CD1c-positive myeloid dendritic cell (primary cell): Measurements from ENCODE around the gene SCUBE1.
"Not testable (repeated sequence)": the region's sequence is repeated elsewhere in the genome, so short reads cannot be mapped to it uniquely, and the experiment has no call there.

Experiments
- DNase-seq: peaks from one replicate; pipeline ENCODE4 v3.0.0-alpha.2; 2016; ENCODE audit errors: extremely low spot score

SCUBE1 gene

DNA sequence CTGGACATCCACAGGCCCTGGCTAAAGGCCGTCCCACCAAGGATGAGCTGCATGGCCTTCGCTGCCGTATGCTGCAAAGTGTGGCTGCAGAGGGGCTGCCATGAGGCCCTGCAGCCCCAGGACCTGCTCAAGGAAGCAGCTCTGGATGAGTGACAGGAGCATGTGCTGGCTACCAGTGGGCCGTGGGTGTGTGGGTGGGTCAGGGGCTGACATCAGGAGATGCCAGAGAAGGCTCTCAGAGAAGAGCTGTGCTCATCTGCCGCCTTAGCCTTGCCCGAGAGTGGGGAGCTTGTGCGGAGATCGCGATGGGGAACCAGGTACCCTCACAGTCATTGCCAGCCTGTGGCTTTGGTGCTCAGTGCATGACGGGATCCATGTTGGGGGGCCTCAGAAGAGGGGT, 41.3 kb downstream of the SCUBE1 start:
- DNase-seq, result no peak

DNA sequence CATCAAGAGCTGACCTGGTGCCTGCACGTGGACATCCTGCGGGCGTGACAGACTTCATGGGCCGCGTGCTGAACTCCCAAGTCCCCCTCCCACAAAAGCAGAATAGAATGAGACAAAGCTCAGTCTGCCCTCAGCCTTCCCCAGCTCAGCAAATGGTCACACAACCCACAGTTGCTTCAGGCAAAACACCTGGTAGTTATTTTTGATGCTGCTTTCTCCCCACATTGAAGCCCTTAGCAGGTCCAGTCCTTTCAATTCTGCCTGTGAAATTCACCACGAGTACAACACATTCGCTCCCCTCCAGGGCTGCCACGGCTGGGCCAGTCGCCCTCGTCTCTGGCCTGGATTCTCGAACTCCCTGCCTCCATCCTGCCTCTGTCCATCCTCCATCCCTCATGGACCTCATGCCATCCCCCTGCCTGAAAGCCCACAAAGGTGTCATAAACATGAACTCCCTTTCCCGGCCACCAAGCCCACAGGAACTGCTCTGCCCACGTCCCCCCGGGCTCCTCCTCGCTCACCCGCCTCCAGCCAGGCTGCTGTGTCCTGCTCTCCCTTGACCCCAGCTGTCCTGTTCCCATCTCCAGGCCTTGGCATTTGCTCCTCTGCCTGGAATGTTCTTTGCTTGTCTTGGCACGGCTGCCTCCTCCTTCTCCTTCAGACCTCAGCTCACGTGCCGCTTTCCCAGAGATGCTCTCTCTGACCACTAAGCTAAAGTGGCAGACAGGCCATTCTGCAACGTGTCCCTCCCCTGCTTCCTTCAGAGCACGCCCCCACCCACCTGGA, 42.1 kb downstream of the SCUBE1 start:
- no peak for DNase-seq

DNA sequence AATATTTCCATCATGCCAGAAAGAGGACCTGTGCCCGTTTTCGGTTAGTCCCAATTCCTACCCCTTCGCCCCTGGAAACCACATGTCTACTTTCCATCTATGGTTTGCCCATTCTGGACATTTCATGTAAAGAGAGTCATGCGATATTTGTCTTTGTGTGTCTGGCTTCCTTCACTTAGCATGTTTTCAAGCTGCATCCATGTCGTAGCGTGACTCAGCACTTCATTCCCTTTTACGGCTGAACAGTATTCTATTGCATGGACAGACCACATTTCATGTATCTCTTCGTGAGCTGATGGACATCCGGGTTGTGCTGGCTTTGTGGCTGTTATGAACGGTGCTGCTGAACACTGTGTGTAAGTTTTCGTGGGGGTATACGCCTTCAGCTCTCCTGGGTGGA, 43.4 kb downstream of the SCUBE1 start:
- no peak for DNase-seq

DNA sequence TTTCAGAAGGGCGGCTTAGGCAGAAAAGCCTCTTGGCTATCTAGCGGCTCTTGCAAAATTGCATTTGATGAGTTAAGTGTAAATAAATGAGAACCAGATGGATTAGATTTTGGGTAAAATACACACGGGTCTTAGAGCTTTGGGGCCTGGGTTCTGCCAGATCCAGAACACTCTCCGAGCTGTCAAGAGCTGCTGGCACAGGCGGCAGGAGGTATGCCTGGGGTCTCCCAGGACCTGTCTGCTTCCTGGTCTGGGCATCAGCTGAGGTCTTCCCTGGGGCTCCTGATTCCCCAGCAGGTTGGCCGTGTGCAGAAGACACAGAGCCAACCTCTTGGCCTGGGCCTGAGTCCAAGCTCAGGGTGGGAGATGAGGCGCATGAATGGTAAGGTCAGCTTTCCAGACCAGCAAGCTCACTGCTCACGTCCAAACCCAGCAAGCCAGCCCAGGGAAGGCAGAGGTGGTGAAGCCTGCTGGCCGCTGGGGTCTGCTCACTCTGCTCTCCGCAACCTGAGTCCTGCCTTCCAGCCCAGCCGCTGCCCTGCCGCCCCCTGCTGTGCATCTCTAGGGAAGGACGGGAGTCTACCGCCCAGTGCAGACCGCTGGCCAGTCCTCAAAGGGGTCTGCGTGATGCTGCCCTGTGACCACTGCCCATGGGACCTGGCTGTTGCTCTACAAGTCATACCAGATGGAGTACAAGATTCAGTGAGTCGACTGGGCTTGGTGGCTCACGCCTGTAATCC, 44.9 kb downstream of the SCUBE1 start:
- no peak for DNase-seq

DNA sequence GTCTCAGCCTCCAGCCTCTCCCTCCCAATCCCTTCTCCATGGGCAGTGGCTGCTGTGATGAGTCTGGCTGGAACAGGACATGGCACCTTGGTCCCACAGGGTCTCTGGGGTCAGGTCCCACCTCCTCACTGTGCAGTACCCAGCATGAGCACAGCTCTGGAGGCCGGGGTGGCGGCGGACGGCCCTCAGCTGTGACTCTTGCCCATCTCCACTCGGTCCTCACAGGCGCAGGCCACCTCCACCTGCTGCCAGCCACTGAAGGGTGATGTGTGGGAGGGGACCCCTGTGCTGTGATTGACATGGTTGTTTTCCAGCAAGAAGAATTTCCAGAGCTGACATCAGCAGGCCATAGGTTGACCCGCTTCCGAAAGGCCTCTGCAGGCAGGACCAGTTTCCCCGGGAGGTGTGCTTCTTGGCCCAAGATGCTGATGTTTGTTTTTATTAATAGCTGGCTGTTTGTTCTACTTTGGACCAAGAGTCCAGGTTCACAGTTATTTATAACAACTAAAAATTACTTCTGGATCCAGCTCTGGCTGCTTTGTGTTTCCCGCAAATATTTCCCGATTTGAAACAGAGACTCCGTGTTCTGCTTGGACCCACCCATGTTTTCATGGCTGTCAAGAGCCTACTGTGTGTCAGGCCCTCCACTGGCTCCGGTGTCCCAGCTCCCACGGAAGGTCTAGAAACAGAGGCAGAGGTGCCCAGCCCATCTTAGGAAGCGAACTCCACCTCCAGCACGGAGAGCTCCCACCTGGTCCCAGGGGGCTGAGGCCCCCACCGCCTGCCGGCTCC, 45.7 kb downstream of the SCUBE1 start:
- no peak for DNase-seq

DNA sequence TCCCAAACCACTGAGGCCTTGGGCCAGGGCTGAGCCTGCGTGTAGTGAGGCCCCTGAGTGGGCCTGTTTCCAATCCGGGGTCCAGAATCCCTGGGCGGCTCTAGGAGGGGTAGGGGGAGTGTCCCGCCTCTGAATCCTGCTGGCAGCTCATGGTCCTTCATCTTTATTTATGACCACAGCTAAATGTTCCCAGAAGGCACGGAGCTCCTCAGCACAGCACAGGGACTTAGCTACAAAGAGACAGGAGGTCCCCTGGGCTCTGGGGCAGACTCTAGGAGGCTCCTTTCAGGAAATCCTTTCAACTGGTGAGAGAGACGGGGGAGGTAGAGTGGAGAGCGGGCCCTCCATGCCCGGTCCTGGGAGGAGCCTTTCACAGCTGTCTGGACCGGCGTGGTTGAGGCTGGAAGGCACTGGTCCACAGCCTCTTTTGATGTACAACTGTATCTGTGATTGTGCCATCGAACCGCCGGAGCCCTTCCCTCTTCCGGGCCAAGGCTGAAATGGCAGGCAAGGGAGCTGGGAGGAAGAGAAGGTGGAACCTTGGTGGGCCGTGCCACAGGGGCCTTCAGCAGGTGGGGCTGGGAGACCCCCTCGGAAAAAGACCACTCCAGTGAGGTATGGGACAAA, 46.8 kb downstream of the SCUBE1 start:
- no peak for DNase-seq

DNA sequence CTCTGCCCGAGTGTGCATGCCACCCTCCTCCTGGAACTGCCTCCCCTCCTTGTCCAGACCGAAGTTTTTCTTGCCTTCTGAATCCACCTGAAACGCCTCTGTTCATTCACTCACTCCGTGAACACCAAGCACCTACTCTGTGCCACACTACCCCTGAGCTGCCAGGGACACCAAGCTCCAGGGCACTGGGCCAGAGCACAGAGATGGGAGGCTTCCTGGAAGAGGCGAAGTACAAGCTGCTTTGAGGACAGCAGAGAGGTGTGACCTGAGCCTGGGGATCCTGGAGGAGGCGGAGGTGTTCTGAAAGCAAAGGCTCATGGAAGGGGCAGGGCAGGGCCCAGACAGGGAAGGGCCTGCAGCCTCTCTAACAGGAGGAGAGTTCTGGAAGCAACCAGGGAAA, 47.5 kb downstream of the SCUBE1 start:
- no peak for DNase-seq

DNA sequence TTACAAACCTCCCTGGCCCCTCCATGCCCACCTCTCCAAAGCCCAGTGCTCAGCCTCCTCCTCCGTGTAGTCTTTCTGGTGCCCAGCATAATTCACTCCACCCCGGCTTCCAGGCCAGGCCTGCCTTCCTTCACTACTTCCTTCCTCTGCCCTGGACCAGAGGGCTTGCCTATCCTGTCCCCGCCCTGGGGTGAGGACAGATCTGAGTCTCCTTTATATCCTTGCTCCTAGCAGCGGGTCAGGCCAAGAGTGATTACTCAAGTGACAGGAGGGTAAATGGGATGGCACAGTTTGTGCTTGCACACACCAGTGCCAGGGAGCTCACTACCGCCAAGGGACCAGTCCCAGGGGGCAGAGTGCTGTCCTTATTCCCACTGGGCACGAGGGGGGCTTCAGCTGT, 48.0 kb downstream of the SCUBE1 start:
- DNase-seq, result no peak

DNA sequence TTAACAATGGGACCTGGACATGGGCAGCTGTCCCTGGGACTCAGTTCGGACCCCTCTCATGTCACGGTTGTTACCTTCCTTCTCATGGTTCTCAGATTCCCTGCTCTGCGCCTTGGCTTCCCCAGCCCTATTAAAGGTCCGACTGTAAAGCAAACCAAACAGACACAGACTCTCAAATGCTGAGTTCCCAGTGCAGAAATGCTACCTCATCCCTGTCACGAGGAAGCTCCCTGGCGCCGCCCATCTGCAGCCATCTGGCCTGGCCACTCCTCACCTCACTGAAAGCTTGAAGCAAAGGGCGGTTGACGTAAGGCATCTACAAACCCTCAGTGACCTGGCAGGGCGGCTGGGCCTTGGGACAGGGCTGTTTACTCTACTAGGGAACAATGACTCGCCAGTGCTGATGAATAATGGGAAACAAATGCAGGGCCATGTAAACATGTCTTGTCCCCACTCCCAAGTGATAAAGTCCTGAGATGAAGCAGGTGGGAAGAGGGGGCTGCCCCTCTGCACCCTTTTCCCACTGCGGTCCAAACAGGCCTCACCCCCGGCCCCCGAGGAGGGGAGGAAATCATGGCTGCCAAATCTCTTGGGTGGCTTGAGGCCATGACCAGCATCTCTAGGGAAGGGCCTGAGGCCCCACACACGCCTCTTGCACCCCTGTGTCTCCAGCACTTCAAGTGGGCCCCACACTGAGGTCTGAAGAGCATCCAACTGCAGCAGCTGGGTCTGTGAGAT, 49.3 kb downstream of the SCUBE1 start:
- DNase-seq, result peak; percentile 73

DNA sequence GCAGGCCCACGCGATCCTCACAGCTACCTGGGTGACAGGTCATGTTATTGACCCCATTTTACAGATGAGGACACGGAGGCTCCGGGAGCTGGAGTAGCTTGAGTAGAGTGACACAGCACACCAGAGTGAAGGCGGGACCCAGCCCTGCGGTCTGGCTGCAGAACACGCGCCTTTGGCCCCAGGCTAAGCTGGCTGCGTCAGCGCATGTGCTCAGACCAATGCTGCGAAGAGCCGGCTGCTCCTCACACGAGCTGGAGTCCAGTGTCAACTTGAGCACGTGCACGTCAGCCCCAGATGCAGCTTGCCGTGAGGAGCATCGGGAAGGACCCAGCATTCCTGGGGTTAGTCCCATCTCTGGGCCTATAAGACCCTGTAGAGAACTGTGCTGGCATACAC, 49.9 kb downstream of the SCUBE1 start:
- no peak for DNase-seq

DNA sequence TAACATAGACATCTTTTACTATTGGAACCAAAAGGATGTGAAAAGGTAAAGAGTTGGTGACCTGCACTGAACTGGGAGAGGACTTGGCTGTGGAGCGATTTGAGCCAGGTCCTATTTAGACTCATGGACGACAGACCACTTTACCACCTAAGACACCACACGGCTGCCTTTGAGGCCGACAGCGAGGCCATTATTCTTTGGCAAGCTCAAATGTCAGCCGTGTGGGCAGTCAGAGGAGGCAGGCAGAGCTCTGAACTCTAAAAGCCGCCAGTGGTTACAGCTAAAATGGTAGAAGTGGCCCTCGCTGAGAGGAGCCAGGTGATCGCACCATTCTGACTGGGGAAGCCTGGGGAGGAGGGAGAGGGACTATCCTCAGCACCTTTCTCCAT, 50.5 kb downstream of the SCUBE1 start:
- no peak for DNase-seq

DNA sequence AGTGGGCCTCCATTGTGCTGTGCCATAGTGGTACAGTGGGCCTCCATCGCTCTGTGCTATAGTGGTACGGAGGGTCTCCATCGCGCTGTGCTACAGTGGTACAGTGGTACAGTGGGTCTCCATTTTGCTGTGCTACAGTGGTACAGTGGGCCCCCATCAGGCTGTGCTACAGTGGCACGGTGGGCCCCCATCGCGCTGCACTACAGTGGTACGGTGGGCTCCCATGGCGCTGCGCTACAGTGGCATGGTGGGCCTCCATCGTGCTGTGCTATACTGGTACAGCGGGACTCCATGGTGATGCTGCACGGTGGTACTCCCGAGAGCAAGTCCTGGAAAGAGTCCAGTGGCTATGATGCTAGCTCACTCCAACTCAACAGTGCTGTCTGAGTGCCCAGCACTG, 51.8 kb downstream of the SCUBE1 start:
- DNase-seq, result no peak

DNA sequence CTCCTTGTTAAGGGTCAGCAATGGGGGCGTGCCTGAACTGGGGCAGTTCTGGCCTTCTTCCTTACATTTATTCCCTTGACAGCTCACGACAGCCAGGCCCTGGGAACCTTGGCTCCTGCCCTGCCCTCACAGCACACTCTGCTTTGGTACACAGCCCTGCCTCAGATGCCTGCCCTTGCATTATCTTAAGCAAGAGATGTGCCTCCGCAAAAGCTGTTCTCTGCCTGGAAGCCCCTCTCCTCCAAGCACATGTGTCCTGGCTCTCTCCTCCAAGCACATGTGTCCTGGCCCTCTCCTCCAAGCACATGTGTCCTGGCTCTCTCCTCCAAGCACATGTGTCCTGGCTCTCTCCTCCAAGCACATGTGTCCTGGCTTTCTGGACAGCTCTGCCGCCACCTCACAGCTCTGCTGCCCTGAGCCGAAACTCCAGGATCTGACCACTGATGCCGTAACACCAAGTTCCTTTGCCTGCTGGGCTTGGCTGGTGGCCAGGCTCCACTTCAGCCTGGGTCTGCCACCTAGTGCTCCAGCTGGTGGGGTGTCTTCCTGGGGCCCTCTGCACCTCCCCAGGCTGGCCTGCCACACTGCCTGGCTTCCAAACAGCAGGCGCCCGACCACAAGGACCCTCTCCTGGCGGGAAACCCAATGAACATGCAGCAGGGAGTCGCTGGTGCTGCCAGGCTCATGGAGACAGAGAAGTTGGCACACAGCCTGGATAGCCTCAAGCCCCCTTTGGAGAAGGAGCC, 53.0 kb downstream of the SCUBE1 start:
- DNase-seq, result peak; percentile 51

DNA sequence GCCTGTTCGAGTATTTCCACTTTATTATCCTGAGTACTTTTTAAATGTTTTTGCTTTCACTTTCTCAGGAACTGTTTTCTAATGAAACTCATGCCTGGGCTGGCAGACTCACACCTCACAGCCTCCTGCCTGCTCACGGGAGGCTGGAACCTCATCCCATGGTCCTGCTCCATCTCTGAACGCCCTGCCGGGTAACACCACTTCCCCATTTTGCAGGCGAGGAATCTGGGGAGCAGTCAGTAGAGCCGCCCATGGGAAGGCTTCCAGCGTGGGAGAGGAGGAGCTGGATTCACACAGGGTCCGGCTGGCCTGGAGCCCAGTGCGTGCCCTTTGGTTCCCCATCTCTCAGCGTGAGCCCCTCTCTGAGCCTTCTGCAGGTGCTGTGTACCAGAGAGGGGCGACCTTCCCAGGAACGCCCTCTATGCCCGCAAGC, 53.6 kb downstream of the SCUBE1 start:
- DNase-seq, result peak; percentile 78

DNA sequence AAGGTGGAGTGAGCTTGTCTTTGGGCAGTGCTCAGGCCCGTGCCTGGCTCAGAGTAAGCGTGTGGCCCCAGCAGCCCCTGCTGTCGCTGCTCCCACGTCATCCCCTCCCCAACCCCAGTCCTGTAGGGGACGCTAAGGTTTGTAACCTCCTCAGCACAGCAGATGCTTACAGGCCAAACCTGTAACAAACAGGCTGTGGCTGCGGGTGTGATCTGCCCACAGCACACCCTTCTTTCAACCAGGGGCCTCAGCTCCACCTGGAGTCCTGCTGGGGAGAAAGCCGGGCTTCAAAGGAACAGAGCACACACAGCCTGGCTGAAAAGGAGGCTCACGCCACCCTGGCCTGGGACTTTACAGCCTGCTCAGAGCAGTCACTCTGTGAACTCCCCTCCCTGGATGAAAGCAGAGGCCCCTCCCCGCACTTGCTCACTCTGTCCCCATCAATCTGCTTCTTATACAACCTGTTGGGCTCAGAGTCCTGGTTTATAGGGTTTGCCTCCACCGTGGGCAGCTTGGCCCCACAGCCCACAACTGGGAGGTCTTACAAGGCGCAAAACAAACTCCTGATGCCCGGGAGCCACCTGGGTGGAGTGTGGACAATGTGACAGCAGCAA, 54.3 kb downstream of the SCUBE1 start:
- no peak for DNase-seq

DNA sequence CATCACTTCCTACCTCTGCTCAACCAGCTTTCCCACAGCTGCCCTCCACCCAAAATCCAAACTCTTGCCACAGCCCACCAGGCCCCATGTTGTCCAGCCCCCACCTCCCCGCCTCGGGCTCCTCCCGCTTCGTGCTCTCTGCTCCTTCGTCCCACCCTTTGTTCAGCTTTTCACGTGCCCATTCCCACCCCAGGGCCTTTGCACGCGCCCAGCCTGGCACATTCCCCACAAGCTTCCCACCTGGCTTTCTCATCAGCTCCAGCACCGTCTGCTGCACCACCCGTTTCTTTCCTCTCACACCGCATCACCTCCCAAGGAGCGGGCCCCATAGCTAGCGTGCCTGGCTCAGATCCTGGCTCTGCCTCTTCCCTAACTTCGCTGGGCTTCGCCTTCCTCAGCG, 54.8 kb downstream of the SCUBE1 start:
- no peak for DNase-seq

DNA sequence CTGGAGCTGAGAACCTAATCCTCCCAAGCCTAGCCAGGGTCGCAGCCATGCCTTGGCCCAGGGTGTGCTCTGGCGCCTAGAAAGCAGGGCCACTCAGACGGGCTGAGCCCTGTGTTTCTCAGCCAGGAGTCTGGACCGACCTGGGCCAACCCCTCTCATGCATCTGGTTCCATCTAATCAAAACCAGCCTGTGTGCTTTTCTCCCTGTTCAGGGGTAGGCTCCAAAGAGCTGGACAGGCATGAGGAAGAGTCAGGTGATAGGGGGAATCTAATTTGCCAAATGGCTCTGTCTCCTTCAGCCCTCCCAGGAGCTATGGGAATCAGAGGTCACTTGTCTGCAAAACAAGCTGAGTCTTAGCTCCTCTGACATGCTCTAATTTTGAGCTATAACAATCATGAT, 55.7 kb downstream of the SCUBE1 start:
- DNase-seq, result no peak

DNA sequence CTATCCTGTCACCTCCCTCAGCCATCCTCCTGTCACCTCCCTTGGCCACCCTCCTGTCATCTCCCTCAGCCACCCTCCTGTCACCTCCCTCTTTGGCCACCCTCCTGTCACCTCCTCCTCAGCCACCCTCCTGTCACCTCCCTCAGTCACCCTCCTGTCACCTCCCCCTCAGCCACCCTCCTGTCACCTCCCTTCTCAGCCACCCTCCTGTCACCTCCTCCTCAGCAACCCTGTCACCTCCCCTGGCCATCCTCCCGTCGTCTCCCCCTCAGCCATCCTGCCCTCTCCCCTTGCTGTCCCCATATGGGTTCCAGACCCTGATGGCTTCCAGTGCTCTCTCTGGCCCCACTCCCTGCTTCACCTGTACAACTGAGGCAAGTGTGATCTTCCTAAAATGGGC, 61.8 kb downstream of the SCUBE1 start:
- DNase-seq, result no peak

DNA sequence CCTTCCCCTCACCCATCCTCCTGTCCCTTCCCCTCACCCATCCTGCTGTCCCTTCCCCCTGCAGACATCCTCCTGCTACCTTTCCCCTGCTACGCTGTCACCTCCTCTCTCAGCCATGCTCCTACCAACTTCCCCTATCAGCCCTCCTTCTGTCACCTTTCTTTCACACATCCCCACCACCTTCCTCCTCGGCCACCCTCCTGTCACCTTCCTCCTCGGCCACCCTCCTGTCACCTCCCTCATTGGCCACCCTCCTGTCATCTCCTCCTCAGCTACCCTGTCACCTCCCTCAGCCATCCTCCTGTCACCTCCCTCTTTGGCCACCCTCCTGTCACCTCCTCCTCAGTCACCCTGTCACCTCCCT, 62.7 kb downstream of the SCUBE1 start:
- DNase-seq, result not testable (repeated sequence)

DNA sequence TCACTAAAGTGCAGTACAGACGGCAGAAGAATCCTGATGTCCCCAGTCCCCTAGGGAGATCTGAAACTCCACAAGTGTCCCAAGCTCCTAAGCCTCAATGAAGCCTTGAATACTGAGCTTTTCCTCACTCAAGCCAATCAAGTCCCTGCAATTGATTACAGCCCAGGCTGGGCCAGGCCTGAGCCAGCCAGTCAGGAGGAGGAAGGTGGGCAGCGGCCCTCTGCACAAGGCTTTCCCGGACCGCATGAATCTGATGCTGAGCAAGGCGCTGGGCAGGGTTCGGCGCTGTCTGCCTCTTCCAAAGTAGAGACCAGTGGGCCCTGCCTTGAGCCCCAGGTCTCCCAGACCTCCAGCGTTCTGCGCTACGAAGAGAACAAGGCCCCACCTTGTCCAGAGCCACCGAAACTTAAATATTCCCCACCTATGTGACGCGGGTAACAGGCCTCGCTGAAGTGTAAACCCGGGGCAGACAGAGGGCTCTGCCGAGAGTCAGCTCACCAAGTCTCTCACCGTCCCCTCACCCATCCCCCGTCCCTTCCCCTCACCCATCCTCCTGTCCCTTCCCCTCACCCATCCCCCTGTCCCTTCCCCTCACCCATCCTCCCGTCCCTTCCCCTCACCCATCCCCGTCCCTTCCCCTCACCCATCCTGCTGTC, 63.2 kb downstream of the SCUBE1 start:
- DNase-seq, result no peak
